Sigmoid colon (tissue), 7 donors: ENCODE results near the gene ACP2. TPM values are rescaled to one million over a fixed set of nuclear protein-coding genes. Genes with fewer than 3 reads are reported as not detected.

ENCODE experiments used
- DNase-seq: peaks from one replicate; pipeline ENCODE4 v3.0.0-alpha.2; 2019
- H3K27ac ChIP-seq, 4 donors: fragments of 200-600 bp; sonication (generic); one replicate each; pipeline ENCODE4 v1.5.1; 2016 to 2019; ENCODE audit warnings: mild to moderate bottlenecking in 1 of 4
- H3K27me3 ChIP-seq, 3 donors: fragments of 200-600 bp; sonication (generic); one replicate each; pipeline ENCODE4 v1.5.1; 2019; ENCODE audit warnings: mild to moderate bottlenecking in 1 of 3
- H3K36me3 ChIP-seq, 4 donors: fragments of 200-600 bp; sonication (generic); one replicate each; pipeline ENCODE4 v1.5.1; 2016 to 2019
- H3K4me1 ChIP-seq, 4 donors: fragments of 200-600 bp; sonication (generic); one replicate each; pipeline ENCODE4 v1.5.1; 2017 to 2019
- H3K4me3 ChIP-seq, 4 donors: fragments of 200-600 bp; sonication (generic); one replicate each; pipeline ENCODE4 v1.5.1; 2017 to 2019; ENCODE audit warnings: mild to moderate bottlenecking in 2 of 4, moderate library complexity in 1 of 4
- H3K9me3 ChIP-seq, 4 donors: fragments of 200-600 bp in 3 of 4; sonication (generic) in 3 of 4; one replicate each; pipeline versions ENCODE4 v1.5.1 to v1.6.1; 2013 to 2019
- CTCF ChIP-seq, 4 experiments: fragments of 450-650 bp in 3 of 4; fragments of 200-600 bp in 1 of 4; IDR thresholded peaks; one replicate each; pipeline ENCODE4 v1.5.1; 2016 to 2019; ENCODE audit warnings: antibody characterized with exemption in 4 of 4, mild to moderate bottlenecking in 3 of 4, moderate library complexity in 2 of 4
- EP300 ChIP-seq, 4 donors: sonication (generic); formaldehyde crosslinking; IDR thresholded peaks; one replicate each; pipeline ENCODE4 v1.6.1; 2017; ENCODE audit warnings: antibody characterized with exemption in 4 of 4
- POLR2A ChIP-seq, 2 donors: fragments of 450-650 bp; IDR thresholded peaks; one replicate each; pipeline ENCODE4 v1.6.1; 2016; ENCODE audit warnings: antibody characterized with exemption in 2 of 2, mild to moderate bottlenecking in 2 of 2, moderate library complexity in 2 of 2
- POLR2AphosphoS5 ChIP-seq, 4 donors: sonication (generic); formaldehyde crosslinking; IDR thresholded peaks; one replicate each; pipeline ENCODE4 v1.6.1; 2017; ENCODE audit warnings: antibody characterized with exemption in 4 of 4
- WGBS, 2 donors: extraction: QIAGEN DNeasy Blood & Tissue Kit; methylation state at CpG; one replicate each; pipeline ENCODE4 v1.1.7; 2013; 5-methylcytosine and 5-hydroxymethylcytosine counted together
- intact Hi-C: fragments of 100-400 bp; cut with DNase I; formaldehyde crosslinking; loops from one replicate; pipeline ENCODE4 v1.15.1; 2023
- polyA plus RNA-seq, 3 donors: library from polyadenylated mRNA; stranded (reverse); fragments of 200-250 nt; gene quantifications; one replicate each; pipeline ENCODE4 v1.2.3, GENCODE V29; 2013
- total RNA-seq, 4 donors: library from RNA; depleted of rRNA; stranded (reverse); fragments of >200 nt; gene quantifications; one replicate each; pipeline ENCODE4 v1.1.0, GENCODE V29; 2016
- donor health status: healthy with polysubstance abuse.
- donor health status: Bipolar disorder and iron deficiency.
- donor health status: healthy.

The ACP2 gene
- total and polyA plus RNA-seq, 7 donors = 15.6 to 54.0 (median 31.0) TPM

- no peaks in the 10 kb centered on the region for H3K9me3 ChIP-seq
- 96 to 99% methylated on average over 2 of the region's 2 CpGs for WGBS, 2 donors
- no peak overlapping the region for H3K4me3 ChIP-seq
- H3K27me3 ChIP-seq = no peaks in the 10 kb centered on the region
- peaks cover 0 to 16% (median 7%) of the 10 kb centered on the region in 4 donors for H3K4me1 ChIP-seq
- H3K36me3 ChIP-seq = peaks cover 0 to 80% (median 13%) of the 10 kb centered on the region in 4 donors
- TF ChIP-seq EP300 (IDR thresholded peaks at IDR 0.05) = no peak
- TF ChIP-seq POLR2A (IDR thresholded peaks at IDR 0.05) = no peak
- no peak for TF ChIP-seq CTCF (IDR thresholded peaks at IDR 0.05)
- TF ChIP-seq POLR2AphosphoS5 (IDR thresholded peaks at IDR 0.05) = no peak
- H3K27ac ChIP-seq = no peak overlapping the region
- DNase-seq = no peak
- intact Hi-C loops = no loop called here
These were observed 25.9 kb downstream of the ACP2 start for GRCh38 chr11:47222696-47223095.

- TF ChIP-seq POLR2A (IDR thresholded peaks at IDR 0.05) (no peak), POLR2AphosphoS5 (IDR thresholded peaks at IDR 0.05) (no peak), CTCF (IDR thresholded peaks at IDR 0.05) (no peak), EP300 (IDR thresholded peaks at IDR 0.05) (no peak)
- H3K4me3 ChIP-seq = no peak overlapping the region
- peaks cover 0 to 39% (median 26%) of the 10 kb centered on the region in 4 donors for H3K4me1 ChIP-seq
These were observed 28.2 kb downstream of the ACP2 start for GRCh38 chr11:47220401-47220821.

GRCh38 chr11:47216121-47216798 lies 32.4 kb downstream of the ACP2 start:
- TF ChIP-seq EP300 (IDR thresholded peaks at IDR 0.05) (no peak), CTCF (IDR thresholded peaks at IDR 0.05) (no peak), POLR2AphosphoS5 (IDR thresholded peaks at IDR 0.05) (peak in 1 of 4 donors; percentile 36), POLR2A (IDR thresholded peaks at IDR 0.05) (no peak)
- H3K27ac ChIP-seq = peak overlapping the region; percentile 93 to 97 (median 94)
- peaks cover 0 to 49% (median 28%) of the 10 kb centered on the region in 4 donors for H3K4me1 ChIP-seq
- peaks cover 0 to 25% (median 5%) of the 10 kb centered on the region in 4 donors for H3K36me3 ChIP-seq
- no peaks in the 10 kb centered on the region for H3K27me3 ChIP-seq
- H3K4me3 ChIP-seq = peak overlapping the region; percentile 56 to 70 (median 58)
- no peak for DNase-seq
- intact Hi-C loops = no loop called here
- WGBS, 2 donors = 3 to 13% methylated on average over 12 of the region's 12 CpGs
- no peaks in the 10 kb centered on the region for H3K9me3 ChIP-seq

More at GRCh38 chr11:47220401-47220821, 28.2 kb downstream of the ACP2 start:
- DNase-seq = no peak
- Histone ChIP-seq H3K27me3 (no peaks in the 10 kb centered on the region), H3K9me3 (no peaks in the 10 kb centered on the region), H3K27ac (no peak overlapping the region), H3K36me3 (peaks cover 0 to 57% (median 13%) of the 10 kb centered on the region in 4 donors)
- 8 to 38% methylated on average over 1 of the region's 1 CpG for WGBS, 2 donors
- intact Hi-C loops = no loop called here

DNA sequence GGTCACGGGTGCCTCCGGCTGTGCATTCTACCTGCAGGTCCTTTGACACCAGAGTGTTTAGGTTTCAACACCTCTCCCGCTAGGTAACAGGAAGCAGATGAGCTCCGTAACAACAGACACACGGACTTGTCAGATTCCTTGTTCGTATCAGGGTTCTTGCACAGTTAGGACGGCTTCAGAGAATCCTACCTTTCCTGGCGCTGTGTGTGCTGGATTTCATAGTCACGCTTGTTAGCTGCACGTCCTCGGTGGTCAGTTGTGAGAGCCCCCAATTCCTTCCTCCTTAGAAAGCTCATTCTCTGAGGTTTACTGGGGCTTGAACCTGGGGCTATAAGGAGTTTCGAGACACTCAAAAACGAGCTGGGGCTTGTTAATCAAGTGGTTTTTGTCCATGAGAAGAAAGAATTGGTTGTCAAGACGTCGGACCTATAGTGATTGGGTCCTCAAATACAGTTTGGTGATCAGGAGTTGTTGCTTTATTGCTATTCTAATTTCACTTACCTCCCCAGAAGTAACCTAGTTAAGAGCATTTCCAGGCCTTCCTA lies 33.2 kb downstream of the ACP2 start:
- peak in 1 of 4 donors; percentile 1 for TF ChIP-seq POLR2AphosphoS5 (IDR thresholded peaks at IDR 0.05)
- no peak for TF ChIP-seq EP300 (IDR thresholded peaks at IDR 0.05)
- Histone ChIP-seq H3K36me3 (peaks cover 0 to 17% (median 2%) of the 10 kb centered on the region in 4 donors), H3K4me1 (peaks cover 0 to 49% (median 28%) of the 10 kb centered on the region in 4 donors), H3K27me3 (no peaks in the 10 kb centered on the region), H3K27ac (peak overlapping the region; percentile 93 to 97 (median 94)), H3K9me3 (no peaks in the 10 kb centered on the region), H3K4me3 (peak overlapping the region; percentile 56 to 70 (median 58))
- DNase-seq = no peak
- intact Hi-C loops = loop anchor here (2.0 kb wide), 2 partner anchors 39 to 53 kb away; partner anchors contain the start of gene ARFGAP2
- 2 to 3% methylated on average over 15 of the region's 15 CpGs for WGBS, 2 donors

- Histone ChIP-seq H3K27ac (peak overlapping the region; percentile 93 to 97 (median 94)), H3K4me1 (peaks cover 0 to 44% (median 28%) of the 10 kb centered on the region in 4 donors), H3K36me3 (peaks cover 0 to 3% (median 0%) of the 10 kb centered on the region in 4 donors), H3K27me3 (no peaks in the 10 kb centered on the region), H3K4me3 (peak overlapping the region; percentile 56 to 70 (median 58)), H3K9me3 (no peaks in the 10 kb centered on the region)
- WGBS, 2 donors = 4 to 8% methylated on average over 20 of the region's 20 CpGs
- TF ChIP-seq POLR2A (IDR thresholded peaks at IDR 0.05) (peak; percentile 89 to 91), POLR2AphosphoS5 (IDR thresholded peaks at IDR 0.05) (peak; percentile 72 to 96 (median 89)), CTCF (IDR thresholded peaks at IDR 0.05) (no peak), EP300 (IDR thresholded peaks at IDR 0.05) (peak in 1 of 4 donors; percentile 24)
- intact Hi-C loops = loop anchor here (1.0 to 2.0 kb wide), 3 partner anchors 28 to 55 kb away; partner anchors contain the start of genes ARFGAP2 and PACSIN3
- peak; percentile 98 for DNase-seq
These were observed 34.6 kb downstream of the ACP2 start for GRCh38 chr11:47213950-47214565.
